Keratinocyte (primary cell): ENCODE data around the gene KPNA1. TPM values are rescaled to one million over a fixed set of nuclear protein-coding genes. Genes with fewer than 3 reads are reported as not detected.

Experiments
- DNase-seq: peaks from one replicate; pipeline ENCODE4 v3.0.0-alpha.2; 2011; ENCODE audit warnings: low read depth, missing footprints, low spot score
- FAIRE-seq: peaks from 2 replicates; lab custom pipeline; 2011; peaks lifted over from hg19 to GRCh38; lab: Jason Lieb, UNC
- H2AFZ ChIP-seq: 2 replicates; pipeline ENCODE4 v1.6.0; 2012; ENCODE audit warnings: low read length, control low read depth, inconsistent platforms; ENCODE audit not compliant: control insufficient read depth
- H3K27ac ChIP-seq: 2 replicates; pipeline ENCODE4 v1.5.1; 2011; ENCODE audit warnings: low read length; ENCODE audit not compliant: control insufficient read depth, insufficient read depth
- H3K27me3 ChIP-seq: 3 replicates; pipeline ENCODE4 v1.6.0; 2011; ENCODE audit warnings: low read length; ENCODE audit not compliant: control insufficient read depth, insufficient read depth; ENCODE audit errors: extremely low read depth
- H3K36me3 ChIP-seq, 2 experiments: 2 replicates in 1 of 2; 3 replicates in 1 of 2; pipeline ENCODE4 v1.5.1; 2011; ENCODE audit warnings: low read length in 2 of 2, mild to moderate bottlenecking in 1 of 2; ENCODE audit not compliant: control insufficient read depth in 2 of 2, insufficient read depth in 2 of 2; ENCODE audit errors: extremely low read depth in 1 of 2
- H3K4me1 ChIP-seq: 3 replicates; pipeline ENCODE4 v1.5.1; 2011; ENCODE audit warnings: low read length; ENCODE audit not compliant: control insufficient read depth, insufficient read depth; ENCODE audit errors: extremely low read depth
- H3K4me2 ChIP-seq: 3 replicates; pipeline ENCODE4 v1.6.0; 2011; ENCODE audit warnings: low read depth, low read length; ENCODE audit not compliant: control insufficient read depth, insufficient read depth; ENCODE audit errors: extremely low read depth
- H3K4me3 ChIP-seq, 3 experiments: fragments of 200-600 bp in 1 of 3; sonication (generic) in 1 of 3; 2 replicates in 2 of 3; 3 replicates in 1 of 3; pipeline ENCODE4 v1.5.1; 2011 to 2016; ENCODE audit warnings: low read length in 3 of 3, mild to moderate bottlenecking in 3 of 3, control low read depth in 2 of 3, inconsistent platforms in 1 of 3, low read depth in 1 of 3, mixed read lengths in 1 of 3, mixed run types in 1 of 3, moderate library complexity in 1 of 3; ENCODE audit not compliant: control insufficient read depth in 2 of 3, insufficient read depth in 2 of 3; ENCODE audit errors: extremely low read depth in 1 of 3
- H3K79me2 ChIP-seq: 2 replicates; pipeline ENCODE4 v1.6.0; 2012; ENCODE audit warnings: low read length; ENCODE audit not compliant: control insufficient read depth, insufficient read depth
- H3K9ac ChIP-seq: 3 replicates; pipeline ENCODE4 v1.6.0; 2011; ENCODE audit warnings: low read length; ENCODE audit not compliant: control insufficient read depth, insufficient read depth; ENCODE audit errors: extremely low read depth
- H3K9me1 ChIP-seq: 3 replicates; pipeline ENCODE4 v1.6.0; 2011; ENCODE audit warnings: low read length; ENCODE audit not compliant: control insufficient read depth, insufficient read depth; ENCODE audit errors: extremely low read depth
- H3K9me3 ChIP-seq: 2 replicates; pipeline ENCODE4 v1.5.1; 2012; ENCODE audit warnings: low read depth, low read length; ENCODE audit not compliant: control insufficient read depth
- H4K20me1 ChIP-seq: 3 replicates; pipeline ENCODE4 v1.6.0; 2011; ENCODE audit warnings: low read length; ENCODE audit not compliant: control insufficient read depth, insufficient read depth; ENCODE audit errors: extremely low read depth
- CTCF ChIP-seq, 3 experiments: IDR thresholded peaks in 1 of 3; conservative IDR thresholded peaks in 1 of 3; optimal IDR thresholded peaks in 1 of 3; 2 replicates in 2 of 3; 3 replicates in 1 of 3; pipeline versions ENCODE3 to v1.5.1; 2011; ENCODE audit warnings: low read length in 3 of 3, mild to moderate bottlenecking in 3 of 3, moderate library complexity in 2 of 3, control low read depth in 1 of 3, inconsistent platforms in 1 of 3; ENCODE audit not compliant: insufficient read depth in 2 of 3; ENCODE audit errors: extremely low read depth in 1 of 3
- EZH2 ChIP-seq: IDR thresholded peaks from one replicate; pipeline ENCODE4 v1.6.1; 2012; ENCODE audit warnings: inconsistent platforms, mild to moderate bottlenecking, low read length, moderate library complexity
- dilution Hi-C: fragments of 300-500 bp; cut with MboI; formaldehyde crosslinking; loops from one replicate; pipeline ENCODE4 v1.7.0; 2020; ENCODE audit warnings: low sequenced_read_pairs; ENCODE audit not compliant: extremely low pct_ligation_motif_present
- polyA plus RNA-seq, 5 experiments: library from polyadenylated mRNA; depleted of rRNA in 3 of 5; stranded (reverse) in 3 of 5; stranded (forward) in 1 of 5; unstranded in 1 of 5; fragments of >200 nt; gene quantifications; 1 replicate in 1 of 5; 2 replicates in 3 of 5; 3 replicates in 1 of 5; pipeline versions ENCODE4 v1.2.1 to v1.2.3, GENCODE V29; 2011 to 2012; ENCODE audit warnings: missing spikeins in 2 of 5, low read depth in 1 of 5, low replicate concordance in 1 of 5

Gene KPNA1
- polyA plus RNA-seq, 1 donor (not counting 4 experiments of a cell fraction or from before 2014, with no cell fraction given), result 66.7 TPM

DNA sequence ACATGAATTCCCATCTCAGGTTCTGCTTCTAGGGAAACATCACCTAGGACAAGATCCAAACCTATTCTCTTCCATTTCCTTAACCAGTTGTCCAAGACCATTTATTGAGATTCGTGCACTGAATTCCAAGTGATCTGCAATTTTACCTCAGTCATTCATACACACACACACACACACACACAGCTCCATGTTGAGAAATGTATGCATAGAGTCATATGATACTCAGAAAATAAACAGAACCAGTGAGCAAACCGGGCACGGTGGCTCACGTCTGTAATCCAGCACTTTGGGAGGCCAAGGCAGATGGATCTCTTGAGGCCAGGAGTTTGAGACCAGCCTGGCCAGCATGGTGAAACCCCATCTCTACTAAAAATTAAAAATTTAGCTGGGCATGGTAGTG lies 6.1 kb upstream of the KPNA1 start:
- TF ChIP-seq EZH2 (no peak), CTCF (optimal IDR thresholded peaks at IDR 0.05 in 1 of 3, IDR thresholded peaks at IDR 0.05 in 1 of 3, conservative IDR thresholded peaks at IDR 0.05 in 1 of 3; ENCODE audit: extremely low read depth in 1 of 3, insufficient read depth in 2 of 3, low read length in 3 of 3) (no peak)
- Histone ChIP-seq H3K9me1 (no peaks in the 10 kb centered on the region), H3K4me2 (no peak overlapping the region), H4K20me1 (no peaks in the 10 kb centered on the region), H3K9me3 (no peaks in the 10 kb centered on the region), H3K27ac (no peak overlapping the region), H2AFZ (no peak overlapping the region), H3K36me3 (no peaks in the 10 kb centered on the region), H3K9ac (no peak overlapping the region), H3K79me2 (no peaks in the 10 kb centered on the region), H3K4me3 (no peak overlapping the region), H3K27me3 (no peaks in the 10 kb centered on the region), H3K4me1 (no peaks in the 10 kb centered on the region)
- no peak for DNase-seq
- FAIRE-seq, result no peak
- dilution Hi-C loops, result no loop called here

- DNase-seq, result no peak
- Histone ChIP-seq H3K4me3 (no peak overlapping the region), H3K27me3 (no peaks in the 10 kb centered on the region), H4K20me1 (no peaks in the 10 kb centered on the region), H3K9ac (no peak overlapping the region), H3K4me1 (peaks cover 3% of the 10 kb centered on the region), H3K79me2 (no peaks in the 10 kb centered on the region), H3K27ac (no peak overlapping the region), H3K9me1 (no peaks in the 10 kb centered on the region), H2AFZ (no peak overlapping the region), H3K36me3 (no peaks in the 10 kb centered on the region), H3K9me3 (no peaks in the 10 kb centered on the region), H3K4me2 (no peak overlapping the region)
- dilution Hi-C loops, result no loop called here
- FAIRE-seq, result no peak
- TF ChIP-seq EZH2 (no peak), CTCF (optimal IDR thresholded peaks at IDR 0.05 in 1 of 3, IDR thresholded peaks at IDR 0.05 in 1 of 3, conservative IDR thresholded peaks at IDR 0.05 in 1 of 3; ENCODE audit: extremely low read depth in 1 of 3, insufficient read depth in 2 of 3, low read length in 3 of 3) (no peak)
Observed at GRCh38 chr3:122519693-122520092, 5.0 kb upstream of the KPNA1 start.
